GDM1 (cell line): Measurements from ENCODE around the gene FCGR1A.
"Not testable (repeated sequence)": the region's sequence is repeated elsewhere in the genome, so short reads cannot be mapped to it uniquely, and the experiment has no call there.

Experiments
- DNase-seq: peaks from one replicate; lab custom pipeline; 2025; lab: John Stamatoyannopoulos, UW

FCGR1A gene

DNA sequence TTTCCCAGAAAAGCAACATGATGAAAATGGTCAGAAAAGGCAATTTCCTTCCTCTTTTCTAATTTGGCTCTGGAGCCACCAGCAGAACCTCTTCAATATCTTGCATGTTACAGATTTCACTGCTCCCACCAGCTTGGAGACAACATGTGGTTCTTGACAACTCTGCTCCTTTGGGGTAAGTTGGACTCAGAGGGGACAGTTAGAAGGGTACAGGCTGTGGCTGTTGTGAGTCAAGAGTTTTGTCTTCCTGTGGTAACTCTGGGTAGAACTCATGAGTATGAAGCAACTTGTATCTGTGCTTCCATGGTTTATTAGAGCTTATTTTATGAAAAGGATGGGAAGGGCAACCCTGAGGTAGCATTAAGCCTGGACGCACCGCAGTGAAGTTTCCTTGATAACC lies at the start of gene FCGR1A:
Gene FCGR1A (plus strand): TSS at position 95 of the 400 bp plus-strand sequence. CDS start 50 bp downstream, at position 145.
- DNase-seq, result not testable (repeated sequence)

DNA sequence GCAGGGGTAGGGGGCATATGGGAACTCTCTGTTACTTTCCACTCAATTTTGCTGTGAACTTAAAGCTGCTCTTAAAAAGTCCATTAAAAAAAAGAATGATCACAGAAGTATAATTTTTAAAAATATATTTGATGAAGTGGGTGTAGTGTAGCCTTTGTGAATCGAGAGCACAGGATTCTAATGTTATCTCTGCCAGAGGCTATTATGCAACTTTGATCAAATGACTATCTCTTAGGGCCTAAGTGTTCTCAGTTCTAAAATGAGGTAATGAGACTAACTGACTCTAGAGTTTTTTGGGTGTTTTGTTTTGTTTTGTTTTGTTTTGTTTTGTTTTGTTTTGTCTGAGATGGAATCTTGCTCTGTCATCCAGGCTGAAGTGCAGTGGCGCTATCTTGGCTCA lies 49.7 kb upstream of the FCGR1A start:
- DNase-seq, result not testable (repeated sequence)

DNA sequence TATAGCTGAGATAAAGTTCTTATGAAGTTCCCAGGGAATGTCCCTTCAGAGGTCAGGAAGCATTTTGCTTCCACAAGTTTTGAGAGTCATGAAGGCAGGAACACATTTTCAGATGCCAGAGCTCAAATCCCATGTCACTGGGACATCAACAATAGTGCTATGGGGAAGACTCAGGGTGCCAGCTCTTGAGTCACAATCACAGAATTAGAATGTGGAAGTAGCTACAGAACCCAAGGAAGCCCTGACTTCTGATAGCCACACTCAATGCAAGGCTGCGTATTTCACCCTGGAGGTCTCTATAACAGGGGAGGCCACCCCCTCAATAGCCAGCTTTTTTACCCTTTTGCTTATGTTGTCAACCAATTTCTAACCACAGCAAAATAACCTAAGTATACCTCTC lies 47.8 kb upstream of the FCGR1A start:
- not testable (repeated sequence) for DNase-seq

DNA sequence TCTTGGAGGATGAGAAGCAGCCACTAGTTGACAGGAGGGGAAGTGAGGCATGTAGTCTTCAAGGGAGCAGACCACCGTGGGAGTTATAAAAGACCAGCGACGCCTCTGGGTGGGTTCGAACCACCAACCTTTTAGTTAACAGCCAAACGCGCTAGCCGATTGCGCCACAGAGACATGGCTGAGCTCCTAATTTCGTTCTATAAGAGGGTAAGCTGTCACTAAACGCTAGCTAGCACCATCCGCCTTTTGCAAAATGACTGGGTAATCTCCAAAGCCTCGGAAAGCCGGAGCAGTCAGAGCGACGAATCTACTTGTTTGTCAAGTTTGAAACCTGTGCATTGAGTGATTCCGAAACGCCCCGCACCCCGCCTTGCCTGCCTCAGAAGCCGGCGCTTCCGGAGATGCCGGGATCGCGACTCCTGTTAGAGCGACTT lies 42.3 kb upstream of the FCGR1A start:
- DNase-seq, result not testable (repeated sequence)

DNA sequence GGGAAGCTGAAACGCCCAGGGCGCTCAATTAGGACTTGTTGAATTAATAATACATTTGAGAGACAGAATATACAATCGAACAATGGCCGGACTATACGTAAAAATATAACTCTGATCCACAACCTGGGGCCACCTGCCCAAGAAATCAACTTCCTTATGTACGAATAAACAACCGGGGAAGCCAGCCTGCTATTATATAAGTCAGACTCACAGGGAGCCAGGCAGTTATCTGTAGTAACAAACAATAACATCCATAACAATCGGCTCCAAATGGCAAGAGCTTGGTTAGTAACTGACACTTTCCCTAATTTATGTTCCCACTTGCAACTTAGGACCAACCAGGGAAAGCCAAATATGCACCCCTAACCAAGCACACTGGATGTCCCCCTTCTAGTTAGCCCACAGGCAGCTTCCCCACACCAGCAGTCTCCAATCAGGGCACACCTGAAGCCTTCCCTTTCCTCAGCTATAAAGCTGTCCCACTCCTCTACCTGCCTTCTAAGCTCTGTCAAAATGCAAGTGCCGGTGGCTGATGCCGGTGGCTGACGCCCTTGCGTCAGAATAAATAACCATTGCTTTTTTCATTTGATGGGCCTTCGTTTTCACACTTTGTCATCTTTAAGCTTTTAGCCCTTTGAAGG lies 41.8 kb upstream of the FCGR1A start:
- not testable (repeated sequence) for DNase-seq

DNA sequence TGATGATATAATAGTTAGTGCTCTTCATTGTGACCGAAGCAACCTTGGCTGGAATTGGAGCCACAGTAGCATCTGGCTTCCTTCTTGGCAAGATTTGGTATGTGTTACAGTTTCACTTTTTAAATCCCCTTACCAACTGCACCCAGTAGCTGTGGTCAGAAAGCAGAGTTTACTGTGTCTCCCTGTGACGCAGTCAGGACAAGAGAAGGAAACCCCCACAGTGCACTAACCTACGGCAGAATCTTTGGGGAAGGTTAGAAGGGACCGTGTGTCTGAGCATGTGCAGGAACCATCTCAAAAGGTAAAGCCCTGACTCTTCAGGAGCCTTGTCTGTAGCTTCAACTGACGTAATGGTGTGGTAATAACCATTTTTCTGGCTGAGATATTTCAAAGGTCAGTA lies 40.6 kb upstream of the FCGR1A start:
- DNase-seq, result not testable (repeated sequence)

DNA sequence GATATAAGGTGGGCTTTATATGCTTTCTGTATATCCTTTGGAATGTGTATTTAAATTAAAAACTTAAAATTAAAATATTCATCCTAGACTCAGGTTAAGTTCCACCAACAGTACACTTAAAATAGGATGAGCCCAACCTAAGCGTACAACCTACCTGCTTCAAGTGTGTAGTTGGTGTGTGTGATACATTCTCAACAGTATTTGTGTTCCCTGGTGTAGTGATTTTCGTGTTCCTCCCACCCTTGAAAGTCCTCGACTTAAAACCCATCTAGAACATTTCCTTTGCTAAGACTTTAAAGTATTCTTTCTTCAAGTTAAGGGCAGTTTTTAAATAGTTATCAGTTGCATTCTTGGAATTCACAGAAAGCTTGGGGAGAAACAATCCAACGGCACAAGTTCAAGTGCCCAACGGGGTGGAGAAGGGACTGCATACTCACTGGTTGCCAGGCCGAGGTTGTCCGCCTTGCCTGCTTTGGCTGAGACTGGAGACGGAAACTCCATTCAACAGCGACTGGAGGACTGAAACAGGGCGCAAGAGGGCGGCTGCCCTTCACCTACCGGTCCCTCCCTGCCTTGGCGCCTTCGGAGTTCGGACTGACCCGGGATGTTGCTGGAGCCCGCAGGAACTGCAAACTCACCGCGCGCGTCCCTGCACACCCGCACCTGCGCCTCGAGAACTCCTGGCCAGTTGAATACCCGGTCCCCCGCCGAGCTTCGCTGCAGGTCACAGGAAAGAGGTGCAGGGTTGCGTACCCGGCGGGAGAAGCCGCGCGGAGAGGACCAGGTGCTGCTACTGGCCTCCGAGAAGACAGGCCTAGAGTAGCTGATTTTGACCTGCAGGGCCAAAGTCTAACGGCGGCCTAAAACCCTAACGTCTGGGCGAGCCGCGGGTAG lies 35.8 kb upstream of the FCGR1A start:
- DNase-seq, result not testable (repeated sequence)

DNA sequence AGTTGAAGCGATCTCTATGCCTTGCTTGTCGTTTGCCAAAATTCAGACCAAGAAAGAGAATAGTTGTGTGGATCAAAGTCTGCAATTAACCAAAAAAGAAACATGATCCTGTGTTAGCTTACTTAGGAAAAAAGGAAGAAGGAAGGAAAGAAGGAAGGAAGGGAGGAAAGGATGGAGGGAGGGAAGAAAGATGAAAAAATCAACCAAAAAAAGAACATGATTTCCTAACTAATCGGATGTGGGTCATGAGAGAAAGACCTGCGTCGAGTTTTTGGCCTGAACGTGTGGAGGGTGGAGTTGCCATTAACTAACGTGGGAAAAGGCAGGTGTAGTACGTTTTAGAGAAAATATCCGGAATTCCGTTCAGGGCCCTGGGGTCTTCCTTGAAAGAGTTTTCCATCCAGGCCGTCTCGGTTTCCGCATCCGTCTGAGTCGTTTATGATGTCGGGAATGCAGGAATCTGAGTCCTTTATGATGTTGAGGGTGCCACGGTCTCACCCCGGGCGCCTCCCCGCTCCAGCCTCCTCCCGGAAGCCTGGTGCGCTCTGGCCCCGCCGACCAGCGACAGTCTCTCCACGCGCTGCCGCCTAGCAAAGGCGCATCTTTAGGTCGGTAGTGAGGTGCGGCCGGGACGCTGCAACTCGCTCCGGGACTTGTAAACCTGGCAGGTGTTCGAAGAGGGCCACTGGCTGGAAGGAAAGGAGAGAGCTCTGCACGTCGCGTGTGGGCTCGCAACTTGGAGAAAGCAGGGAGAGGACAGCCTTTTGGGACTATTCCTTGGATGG lies 34.9 kb upstream of the FCGR1A start:
- not testable (repeated sequence) for DNase-seq

DNA sequence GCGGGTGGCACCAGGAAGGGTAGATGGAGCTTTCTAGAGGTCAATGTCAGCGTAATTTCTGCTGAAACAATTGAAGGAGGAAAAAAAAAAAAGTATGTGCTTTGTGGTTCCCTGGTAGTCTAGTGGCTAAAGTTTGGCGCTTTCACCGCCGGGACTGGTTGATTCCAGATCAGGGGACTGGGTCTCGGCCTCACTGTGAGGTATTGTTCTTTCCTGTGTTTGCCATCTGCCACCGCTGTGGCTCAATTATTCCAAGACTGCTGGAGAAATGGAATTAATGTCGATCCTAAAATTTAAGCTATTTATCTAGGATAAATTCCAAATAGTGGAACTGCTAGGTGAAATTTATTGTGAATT lies 34.4 kb upstream of the FCGR1A start:
- DNase-seq, result not testable (repeated sequence)

DNA sequence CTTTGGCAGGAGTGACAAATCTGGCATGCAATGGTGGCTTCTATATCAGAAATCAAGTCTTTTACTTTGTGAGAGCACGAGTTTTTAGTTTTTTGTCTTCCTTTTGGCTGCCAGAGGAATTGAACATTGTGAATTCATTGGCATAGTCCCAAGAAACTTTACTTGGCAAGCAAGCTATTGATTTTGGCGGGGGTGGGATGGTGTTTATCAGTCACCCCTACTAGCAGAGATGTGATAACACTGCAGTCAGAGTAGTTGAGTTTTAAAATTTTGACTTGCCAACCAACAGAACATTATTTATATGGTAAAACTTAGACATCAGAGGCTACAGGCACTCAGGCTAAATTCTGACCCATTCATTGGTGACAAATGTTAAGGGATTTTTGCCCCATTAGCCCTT lies 31.9 kb upstream of the FCGR1A start:
- DNase-seq, result not testable (repeated sequence)

DNA sequence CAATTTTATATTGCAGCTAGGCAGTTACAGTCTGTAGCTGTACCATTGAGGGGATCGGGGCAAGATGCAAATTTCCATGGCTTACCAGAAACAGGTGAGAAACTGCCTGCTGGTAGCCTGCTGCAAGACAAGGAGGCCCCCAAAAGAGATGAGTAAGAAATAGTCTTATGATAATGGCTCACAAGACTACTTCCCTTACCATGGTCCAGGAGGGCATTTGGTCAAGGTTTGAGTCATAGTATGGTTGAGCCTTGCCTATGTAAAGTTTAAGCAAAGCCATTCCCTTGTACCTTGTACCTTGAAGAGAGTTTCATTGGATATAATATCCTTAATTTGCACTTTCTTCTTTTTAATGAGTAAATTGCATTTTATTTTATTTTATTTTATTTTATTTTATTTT lies 30.3 kb upstream of the FCGR1A start:
- DNase-seq, result not testable (repeated sequence)

DNA sequence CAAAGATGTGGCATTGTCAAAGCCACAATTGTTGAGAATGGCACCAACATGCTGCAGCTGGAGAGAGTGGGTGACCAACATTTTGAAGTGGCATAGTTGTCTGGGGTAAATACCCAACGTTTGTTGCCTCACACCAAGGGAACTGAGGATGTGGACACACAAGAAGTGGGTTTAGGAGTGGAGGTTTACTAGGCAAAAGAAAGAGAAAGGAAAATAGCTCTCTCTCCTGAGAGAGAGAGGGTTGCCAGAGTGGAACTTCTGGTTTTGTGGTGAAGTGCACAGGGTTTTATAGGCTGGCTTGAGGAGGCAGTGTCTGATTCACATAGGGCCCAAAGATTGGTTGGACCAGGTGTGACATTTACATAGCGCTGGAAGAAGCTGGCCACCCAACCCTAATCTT lies 29.0 kb upstream of the FCGR1A start:
- DNase-seq, result not testable (repeated sequence)

DNA sequence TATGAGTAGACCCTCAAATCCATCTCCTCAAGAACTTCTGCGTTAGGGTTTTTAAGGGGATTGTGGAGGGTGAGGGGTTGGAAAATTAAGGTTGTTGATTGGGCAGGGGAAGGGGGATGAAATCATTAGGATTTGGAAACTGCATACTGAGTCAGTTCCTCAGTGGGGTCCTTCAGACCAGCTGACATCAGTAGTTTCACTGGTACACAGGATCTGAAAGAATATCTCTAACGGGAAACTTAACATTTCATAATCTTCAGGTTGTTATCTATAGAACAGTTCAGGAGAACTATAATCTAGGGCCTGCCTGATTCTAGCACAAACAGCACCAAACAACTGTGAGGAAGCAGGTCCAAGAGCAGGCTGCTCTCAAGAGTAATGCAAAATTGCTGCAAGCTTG lies 27.2 kb upstream of the FCGR1A start:
- DNase-seq, result not testable (repeated sequence)

DNA sequence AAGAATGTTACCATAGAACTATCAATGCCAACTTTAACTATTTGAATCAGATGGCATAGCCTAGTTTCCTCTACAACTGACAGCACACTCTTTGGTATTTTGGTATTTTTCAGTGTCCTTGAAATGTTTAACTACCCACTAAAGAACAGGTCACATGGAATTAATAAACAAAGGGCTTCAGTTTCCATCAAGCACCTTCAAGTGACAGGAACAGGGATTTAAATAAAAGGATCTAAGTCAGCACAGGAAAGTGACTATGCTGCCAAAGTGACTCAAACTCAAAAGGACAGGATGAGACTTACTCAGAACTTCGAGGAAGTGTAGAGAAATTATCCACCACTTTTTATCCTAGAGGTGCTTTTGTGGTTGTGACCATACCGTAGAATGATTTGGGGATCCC lies 20.2 kb upstream of the FCGR1A start:
- not testable (repeated sequence) for DNase-seq

DNA sequence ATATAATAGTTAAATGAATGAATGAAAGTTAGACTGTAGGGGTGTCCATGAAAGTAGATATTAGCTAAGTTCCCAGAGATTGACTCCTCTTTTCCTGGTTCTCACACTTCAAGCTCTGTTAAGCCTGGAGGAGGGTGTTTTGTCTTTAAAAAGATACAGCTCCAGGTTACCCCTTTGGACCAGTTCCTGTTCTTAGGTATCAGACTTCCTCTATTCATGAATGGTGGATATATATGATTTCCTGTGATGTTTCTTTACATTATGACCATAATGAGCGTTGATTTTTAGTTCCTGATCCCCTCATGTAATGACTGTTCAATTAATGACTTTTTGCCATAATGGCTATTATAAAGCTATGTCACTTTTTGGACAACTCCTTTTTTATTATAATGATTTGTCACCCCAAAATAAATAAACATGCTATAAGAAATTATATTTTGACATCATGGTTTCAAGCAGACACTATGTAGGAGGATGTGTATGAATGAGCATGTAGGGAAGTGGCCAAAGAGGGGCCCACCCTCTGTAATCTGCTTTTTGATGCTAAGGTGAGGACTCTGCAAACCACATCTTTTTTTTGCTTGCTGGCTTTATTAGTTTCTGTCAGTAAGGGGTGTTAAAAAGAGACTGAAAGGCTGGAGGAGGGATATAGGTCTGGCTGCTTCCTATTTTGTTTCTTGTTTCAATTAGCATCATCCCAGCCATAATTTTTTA lies 18.2 kb upstream of the FCGR1A start:
- DNase-seq, result not testable (repeated sequence)

DNA sequence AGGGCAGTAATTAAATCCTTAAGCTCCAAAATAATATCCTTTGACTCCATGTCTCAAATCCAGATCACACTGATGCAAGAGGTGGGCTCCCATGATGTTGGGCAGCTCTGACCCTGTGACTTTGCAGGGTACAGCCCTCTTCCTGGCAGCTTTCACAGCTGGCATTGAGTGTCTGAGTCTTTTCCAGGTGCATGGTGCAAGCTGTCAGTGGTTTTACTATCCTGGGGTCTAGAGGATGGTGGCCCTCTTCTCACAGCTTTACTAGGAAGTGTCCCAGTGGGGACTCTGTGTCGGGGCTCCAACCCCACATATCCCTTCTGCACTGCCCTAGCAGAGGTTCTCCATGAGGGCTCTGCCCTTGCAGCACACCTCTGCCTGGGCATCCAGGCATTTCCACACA lies 16.3 kb upstream of the FCGR1A start:
- not testable (repeated sequence) for DNase-seq

DNA sequence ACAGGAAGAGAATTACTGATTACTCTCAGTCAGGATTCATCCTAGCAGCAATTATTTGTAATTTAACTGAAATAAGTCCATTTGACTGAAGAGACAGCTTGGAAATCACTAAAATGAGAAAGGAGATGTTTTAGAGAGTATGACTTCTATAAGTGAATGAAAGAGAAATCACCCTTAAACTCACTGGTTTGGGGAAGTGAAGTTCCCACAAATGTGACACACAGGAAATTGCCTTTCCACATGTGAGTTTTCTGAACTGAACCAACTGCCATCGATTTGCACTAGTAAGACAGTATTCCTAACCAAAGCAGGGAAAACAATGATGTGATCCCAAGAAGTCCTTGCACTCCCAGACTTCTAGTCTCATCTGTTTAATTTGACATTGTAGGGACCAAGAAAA lies 13.3 kb upstream of the FCGR1A start:
- not testable (repeated sequence) for DNase-seq

DNA sequence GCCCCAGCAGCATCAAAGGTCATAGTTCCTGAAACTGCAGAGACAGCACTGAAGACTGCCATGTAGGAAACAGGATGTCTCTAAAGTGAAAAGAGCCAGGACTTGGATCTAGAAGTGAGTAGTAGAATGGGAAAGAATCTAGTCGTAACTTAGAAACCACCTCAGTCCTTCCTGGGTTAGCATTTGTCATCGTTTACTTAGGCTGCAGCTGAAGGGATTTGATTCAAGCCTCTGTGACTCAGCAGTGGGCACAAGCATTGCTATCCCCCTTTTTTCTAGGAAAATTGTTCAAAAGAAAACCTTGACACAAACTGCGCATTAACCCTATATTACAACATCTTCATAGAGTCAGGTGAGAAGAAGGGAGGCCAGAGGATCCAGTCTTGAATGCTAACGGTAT lies 11.8 kb upstream of the FCGR1A start:
- not testable (repeated sequence) for DNase-seq

DNA sequence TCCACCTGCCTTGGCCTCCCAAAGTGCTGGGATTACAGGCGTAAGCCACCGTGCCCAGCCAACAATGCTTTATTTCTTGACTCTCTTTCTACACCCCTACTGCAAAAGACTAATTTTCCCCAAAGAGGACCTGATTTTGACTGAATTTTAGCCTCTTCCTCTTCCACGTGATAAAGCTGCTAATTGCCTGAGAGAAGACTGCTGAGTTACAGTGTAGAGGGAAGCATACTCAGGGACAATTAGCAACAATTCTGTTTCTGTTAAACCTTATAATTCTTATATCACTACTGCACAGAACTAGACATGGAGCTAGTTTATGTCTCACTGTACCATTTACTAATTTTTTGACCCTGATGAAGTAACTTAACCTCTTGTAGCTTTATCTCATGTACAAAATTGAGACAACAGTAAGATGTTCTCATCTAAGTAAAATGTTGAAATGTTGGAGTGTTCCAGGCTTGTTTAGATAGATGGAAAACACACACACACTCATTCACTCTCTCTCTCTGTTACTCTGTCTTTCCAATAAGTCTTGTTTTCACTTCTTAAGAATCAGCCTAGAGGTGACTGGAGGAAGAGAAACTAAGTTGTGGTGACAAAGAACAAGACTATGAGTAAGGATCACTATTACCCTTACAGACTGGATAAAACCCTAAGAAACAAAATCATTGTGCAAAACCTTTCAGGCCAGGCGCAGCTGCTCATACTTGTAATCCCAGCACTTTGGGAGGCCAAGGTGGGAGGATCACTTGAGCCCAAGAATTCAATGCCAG lies 10.7 kb upstream of the FCGR1A start:
- not testable (repeated sequence) for DNase-seq

DNA sequence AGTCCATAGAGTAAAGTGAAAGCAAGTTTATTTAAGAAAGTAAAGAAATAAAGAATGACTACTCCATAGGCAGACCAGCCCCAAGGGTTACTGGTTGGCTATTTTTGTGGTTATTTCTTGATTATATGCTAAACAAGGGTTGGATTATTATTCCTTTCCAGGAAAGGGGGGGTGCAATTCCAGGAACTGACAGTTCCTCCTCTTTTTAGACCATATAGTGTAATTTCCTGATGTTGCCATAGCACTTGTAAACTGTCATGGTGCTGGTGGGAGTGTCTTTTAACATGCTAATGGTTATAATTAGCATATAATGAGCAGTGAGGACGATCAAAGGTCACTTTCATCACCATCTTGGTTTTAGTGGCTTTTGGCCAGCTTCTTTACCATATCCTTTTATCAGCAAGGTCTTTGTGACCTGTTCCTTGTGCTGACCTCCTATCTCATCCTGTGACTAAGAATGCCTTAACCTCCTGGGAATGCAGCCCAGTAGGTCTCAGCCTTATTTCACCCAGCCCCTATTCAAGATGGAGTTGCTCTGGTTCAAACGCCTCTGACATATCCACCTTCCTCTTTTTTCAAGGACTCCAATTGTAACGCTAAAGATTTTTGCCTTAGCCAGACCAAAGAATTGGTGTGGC lies 6.9 kb upstream of the FCGR1A start:
- not testable (repeated sequence) for DNase-seq
